ENCODE data around the gene PALD1.
A peak's percentile ranks its signal among the peaks of the same experiment; 100 is the strongest.

PALD1 gene

DNA sequence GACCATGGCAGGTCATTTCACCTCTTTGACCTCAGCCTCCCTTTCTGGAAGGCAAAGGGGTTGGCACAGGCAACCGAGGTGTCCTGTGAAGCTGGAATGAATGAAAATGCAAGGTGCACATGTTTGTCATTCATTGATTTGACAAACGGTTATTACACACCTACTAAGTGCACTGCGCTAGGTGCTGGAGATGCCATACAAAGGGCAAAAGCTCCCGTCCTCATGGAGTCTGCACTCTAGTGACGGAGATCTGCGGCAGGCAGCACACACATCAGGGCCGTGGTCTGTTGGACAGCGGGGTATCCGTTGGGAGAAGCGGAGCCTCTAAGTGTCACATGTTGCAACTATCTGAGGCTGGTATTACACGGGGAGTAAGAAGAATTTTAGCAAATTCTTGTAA, 79.7 kb downstream of the PALD1 start:
- DNase-seq = no peak

DNA sequence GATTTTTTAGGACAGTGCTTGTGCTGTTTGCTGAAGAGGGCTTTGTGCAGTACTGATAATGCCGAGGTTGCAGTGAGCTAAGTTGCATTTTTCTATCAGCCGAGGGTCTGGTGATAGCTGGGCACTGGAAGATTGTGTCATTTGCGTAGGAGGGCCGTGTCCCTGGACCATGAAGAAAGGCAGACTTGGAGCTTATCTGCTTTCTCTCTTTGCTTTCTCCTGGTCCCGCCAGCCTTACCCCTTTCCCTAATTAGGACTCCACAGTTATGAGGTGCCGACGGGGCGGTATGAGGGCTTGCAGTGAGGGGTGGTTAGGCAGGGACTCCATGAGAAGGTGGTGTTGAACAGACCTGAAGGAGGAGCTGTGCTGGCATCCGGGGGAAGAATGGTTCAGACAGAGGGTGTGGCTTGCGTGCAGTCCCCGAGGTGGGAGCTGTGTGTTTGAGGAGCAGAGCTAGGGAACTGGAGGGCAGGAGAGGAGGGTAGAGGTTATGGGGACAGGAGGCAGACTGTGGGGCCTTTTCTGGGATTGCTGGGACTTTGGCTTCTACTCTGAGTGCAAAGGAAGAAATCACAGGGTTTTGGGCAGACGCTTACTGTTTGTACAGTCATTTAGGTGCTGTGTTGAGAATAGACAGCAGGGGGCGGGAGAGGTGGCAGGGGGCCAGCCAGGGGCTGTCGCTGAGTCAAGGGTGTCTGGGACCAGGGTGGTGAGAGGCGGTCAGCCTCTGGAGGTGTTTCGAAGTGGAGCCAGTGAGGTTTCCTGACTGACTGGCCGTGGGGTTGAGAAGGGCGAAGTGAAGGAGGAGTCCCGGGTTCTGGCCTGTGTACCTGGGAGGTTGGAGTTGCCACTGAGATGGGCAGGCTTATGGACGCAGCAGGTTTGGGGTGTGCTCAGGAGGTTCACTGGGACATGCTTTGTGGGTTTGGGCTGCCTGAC, 80.6 kb downstream of the PALD1 start:
- DNase-seq = peak; percentile 50

DNA sequence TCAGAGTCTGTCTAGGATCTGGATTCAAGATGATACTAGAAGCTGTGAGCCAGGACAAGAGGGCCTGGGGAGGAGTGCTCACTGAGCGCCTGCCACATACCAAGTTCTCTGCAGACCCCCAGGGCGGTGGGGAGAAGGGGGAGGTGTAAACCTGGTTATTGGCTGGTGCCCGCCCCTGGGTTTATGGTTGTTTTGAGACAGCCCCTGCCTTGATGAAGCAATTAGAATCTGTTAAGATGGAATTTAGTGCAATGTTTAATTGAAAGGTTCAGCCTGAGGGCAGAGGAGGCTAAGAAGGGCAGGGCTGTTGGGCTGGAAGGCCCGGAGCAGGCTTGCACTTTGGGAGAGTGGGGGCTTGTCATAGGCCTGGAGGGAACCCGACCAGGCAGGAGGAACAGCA, 81.3 kb downstream of the PALD1 start:
- DNase-seq = no peak

DNA sequence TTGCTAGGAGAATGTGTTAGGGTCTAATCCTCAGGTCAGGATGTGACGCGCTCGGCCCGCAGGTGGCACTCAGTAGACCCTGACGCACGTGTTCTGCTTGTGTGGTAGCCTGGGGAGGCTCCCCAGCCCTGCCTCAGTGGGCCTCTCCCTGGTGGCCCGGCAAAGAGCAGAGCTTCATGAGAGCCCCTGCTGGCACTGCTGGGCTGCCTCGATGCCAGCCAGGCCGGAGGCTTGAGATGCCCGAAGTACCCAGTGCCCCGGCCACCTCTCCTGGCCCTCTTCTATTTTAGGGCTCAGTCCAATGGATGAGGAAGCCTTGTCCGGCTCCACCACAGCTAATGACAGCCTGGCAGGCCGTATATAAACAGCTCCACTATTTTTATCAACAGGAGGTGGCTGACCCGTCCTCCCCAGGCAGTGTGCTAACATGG, 82.0 kb downstream of the PALD1 start:
- no peak for DNase-seq

DNA sequence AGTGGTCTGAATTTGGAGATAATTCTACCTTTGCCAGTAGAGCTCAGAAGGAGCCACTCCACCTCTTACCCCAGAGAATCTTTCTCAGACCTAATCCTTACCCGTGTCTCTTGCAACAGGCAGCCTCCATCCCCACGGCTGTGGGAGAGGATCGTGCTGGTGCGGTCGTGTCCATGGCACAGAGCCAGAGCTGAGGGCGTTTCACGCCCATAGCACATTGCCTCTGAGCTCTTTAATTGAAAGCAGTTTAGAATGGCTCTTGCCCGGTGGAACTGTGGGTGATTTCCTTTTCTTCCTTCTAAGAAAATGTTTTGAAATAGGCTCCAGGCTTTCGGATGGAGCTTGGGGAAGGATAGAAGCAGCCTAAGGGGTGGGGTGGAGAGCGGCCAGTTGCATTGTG, 82.5 kb downstream of the PALD1 start:
- peak; percentile 65 for DNase-seq

DNA sequence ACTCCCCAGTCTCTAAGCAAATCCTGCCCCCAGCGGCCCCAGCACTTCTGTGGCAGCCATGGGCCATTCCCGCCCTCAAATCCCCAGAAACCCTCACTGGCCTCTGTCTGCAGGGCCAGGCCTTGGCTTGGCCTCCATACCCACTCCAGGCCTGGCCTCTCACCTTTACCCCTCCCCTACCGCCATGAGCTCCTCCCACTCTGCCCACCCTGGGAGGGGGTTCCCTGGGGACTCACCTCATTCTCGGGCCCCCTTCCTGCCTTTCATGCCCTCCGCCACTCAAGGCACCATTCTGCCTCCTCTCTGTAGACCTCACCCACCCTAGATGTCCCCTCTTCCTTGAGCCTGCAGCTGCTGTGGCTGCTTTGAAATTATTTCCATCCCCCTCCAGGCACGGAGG, 83.0 kb downstream of the PALD1 start:
- no peak for DNase-seq

DNA sequence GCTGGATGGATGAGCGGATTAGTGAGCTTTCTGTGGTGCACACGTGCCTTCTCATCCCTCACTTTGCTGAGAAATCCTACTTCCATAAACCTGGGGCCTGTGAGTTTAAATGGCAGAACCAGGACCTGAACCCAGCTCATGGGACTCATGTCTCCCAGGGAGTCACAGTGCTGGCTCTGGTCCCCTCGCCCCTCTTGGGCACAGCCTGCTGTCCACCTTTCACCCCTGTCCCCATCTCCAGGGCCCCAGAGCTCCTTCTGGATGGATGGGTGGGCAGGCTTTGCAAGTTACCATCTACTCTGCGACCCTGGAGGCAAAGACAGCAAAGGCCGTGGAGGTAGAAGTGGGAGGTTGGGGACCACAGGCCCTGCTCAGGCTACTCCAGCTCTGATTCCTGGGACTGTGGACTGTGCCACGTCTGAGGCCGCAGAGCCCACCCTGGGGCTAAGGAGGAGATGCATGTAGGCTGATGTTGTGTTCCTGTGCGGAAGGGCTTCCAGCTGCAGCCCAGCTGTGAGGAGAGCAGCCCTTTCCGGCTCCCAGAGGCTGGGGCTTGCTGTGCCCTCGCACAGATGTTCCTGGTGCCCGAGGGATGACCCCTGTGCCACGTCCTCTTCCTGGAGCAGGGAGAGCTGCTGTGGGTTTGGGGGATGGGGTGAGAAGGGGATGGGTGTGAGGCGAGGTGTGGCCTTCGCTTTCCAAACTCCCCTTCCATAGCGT, 83.6 kb downstream of the PALD1 start:
- DNase-seq = peak; percentile 42

DNA sequence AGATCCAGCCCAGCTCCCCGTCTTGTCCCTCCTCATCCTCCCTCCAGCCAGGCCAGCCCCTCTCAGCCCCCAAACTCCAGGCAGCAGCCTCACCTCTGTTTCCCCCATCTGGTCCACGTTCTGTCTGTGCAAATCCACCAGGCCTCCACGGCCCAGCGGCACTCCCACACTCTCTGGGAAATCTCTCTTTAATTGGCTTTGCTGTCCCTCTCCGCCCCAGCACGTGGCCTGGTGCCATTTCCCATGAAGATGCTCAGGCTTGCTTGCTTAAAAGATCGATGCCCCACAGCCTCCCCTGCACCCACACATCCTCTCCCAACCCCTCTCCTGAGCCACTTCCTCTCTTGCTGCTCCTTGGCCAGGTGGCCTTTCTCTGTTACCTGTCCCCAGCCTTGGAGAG, 84.7 kb downstream of the PALD1 start:
- DNase-seq = no peak

DNA sequence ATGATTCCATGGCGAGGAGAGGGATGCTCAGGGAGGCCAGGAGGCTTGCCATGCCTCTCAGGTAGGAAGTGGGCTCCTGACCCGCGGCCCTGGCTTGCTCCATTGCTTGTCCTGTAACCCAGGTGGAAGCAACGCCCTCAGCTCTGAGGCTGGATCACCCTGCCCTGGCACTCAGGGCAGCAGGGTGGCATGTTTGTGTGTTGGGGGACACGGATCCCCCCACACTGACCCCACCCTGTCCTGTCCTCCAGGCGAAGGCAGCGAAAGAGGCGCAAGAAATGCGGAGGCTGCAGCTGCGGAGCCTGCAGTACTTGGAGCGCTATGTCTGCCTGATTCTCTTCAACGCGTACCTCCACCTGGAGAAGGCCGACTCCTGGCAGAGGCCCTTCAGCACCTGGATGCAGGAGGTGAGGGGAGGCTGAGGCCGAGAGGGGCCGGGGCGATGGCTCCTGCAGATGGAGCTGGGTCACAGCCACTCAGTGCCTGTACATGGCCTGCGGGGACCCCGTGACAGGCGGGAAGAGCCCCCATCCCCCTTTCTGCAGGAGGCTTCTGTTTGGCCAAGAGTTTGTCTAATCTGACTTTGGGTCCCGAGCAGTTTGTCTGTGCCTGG, 85.7 kb downstream of the PALD1 start:
- DNase-seq = no peak

DNA sequence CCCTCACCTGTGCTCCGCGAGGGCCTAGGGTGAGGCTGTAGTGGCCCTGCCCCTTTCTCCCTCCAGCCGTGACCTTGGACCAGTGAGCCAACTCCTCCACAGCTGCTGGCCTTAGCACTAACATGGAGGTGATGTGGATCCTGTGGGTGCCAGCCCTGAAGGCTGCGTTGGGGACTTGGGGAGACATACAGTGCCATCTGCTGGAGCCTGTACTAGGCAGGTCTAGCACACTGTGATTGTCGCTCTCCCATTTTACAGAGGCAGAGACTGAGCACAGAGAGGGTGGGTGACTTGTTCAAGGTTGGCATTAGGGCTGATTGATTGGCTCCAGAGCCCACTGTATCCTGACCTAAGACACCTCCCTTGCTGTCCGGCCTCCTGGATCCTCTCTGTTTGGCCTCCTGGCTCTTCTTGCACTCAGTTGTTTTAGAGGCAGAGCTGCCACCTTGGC, 86.4 kb downstream of the PALD1 start:
- DNase-seq = no peak

DNA sequence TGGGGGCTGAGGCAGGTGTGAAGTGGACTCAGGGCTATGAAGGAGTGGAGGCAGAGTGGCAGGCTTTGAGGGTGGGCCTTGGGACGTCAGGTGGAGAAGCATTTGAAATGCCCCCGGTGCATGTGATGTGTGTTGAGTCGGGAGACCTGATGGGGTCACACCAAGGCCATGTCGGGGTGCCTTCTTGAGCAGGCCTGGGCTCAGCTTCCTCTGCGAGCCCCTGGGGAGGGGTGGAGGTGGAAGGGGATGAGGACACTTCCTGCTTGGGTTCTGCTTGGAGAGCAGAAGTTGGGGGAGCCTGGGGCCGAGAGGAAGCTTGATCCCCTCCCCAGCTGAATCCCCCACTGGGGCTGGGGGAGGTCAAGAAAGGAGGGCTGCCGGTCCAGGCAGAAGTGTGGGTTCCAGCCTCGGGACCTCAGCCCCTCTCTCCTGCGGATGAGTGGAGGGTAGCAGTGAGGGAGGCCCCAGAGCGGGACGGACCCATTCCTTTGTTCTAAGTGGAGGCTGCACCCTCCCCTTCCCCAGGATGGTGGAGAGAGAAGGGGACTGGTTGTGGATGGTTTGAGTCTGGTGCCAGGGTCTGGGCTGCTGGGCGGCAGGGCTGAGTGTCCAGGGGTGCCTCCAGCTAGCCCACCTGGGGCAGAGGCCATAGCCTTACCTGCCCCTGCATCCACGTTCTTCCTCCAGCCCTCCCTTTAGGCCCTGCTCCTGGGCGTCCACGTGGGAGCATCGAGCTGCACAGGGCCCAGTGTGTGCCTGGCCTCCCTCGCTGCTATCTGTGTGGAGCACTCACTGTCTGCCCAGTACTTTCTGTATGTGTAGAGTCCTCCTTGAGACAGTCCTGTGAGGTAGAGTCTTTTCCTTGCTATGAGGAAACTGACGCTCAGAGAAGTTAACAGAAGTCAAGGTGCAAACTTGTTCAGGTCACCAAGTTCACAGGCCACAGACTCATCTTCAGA, 87.3 kb downstream of the PALD1 start:
- DNase-seq = no peak

DNA sequence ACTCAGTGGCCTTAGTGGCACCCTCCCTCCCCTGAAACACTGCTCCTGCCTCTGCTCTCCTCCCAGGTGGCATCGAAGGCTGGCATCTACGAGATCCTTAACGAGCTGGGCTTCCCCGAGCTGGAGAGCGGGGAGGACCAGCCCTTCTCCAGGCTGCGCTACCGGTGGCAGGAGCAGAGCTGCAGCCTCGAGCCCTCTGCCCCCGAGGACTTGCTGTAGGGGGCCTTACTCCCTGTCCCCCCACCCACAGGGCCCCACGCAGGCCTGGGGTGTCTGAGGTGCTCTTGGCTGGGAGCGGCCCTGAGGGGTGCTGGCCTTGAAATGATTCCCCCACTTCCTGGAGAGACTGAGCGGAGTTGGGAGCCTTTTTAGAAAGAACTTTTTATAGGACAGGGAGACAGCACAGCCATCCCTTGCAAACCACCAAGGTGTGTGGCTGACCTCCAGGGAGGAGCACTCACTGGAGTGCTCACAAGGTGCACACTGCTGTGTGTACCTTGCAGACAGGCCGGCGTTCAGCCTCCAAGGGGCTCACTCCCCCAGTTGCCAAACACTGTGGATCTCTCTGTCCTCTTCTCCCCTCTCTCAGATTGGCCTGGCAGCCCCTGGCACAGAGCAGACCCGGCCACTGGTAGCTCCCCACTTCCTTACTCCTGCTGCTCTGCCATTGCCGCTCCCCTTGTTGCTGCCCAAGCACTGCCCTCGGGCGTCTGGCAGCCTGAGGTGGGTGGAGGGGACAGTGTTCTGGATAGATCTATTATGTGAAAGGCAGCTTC, 88.1 kb downstream of the PALD1 start:
- no peak for DNase-seq

DNA sequence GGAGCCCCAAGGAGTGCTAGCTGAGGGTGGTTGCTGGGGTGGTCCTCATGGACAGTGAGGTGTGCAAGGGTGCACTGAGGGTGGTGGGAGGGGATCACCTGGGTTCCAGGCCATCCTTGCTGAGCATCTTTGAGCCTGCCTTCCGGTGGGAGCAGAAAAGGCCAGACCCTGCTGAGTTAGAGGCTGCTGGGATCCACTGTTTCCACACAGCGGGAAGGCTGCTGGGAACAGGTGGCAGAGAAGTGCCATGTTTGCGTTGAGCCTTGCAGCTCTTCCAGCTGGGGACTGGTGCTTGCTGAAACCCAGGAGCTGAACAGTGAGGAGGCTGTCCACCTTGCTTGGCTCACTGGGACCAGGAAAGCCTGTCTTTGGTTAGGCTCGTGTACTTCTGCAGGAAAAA, 89.0 kb downstream of the PALD1 start:
- no peak for DNase-seq

DNA sequence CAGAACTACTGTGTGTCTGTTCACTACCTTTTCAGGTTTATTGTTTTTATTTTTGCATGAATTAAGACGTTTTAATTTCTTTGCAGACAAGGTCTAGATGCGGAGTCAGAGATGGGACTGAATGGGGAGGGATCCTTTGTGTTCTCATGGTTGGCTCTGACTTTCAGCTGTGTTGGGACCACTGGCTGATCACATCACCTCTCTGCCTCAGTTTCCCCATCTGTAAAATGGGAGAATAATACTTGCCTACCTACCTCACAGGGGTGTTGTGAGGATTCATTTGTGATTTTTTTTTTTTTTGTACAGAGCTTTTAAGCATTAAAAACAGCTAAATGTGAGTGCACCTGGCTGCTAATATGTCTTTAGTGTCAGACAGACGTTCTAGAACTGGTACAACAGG, 89.5 kb downstream of the PALD1 start:
- no peak for DNase-seq

DNA sequence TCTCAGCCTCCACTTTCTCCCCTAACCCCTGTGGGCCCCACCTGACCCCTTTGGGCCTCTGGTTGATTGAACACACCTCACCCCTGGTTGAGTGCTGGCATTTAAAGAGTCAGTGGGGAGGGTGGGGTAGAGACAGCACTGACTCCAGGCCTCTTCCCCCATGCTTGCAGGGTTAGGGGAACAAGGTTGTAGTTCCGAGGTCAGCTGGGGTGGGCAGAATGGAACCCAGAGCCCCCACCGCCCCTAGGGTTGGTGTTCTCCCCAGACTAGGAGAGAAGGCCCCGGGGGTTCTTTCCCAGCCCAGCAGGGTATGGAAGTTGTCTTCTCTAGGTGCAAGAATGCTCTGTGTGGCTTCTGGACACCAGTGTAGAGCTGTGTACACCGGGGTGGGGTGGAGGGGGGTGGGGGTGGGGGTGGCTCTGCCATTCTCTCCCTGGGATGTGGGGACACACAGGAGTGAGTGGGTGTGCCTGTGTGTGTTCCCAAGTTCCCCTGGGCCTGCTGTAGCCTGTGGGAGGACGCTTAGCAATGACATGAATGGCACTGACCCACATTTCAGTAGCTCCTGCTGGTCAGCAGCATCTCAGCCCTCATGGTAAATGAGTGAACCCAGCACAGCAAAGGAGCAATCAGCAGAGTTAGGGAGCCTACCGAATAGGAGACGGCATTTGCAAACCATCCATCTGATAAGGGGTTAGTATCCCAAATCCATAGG, 90.4 kb downstream of the PALD1 start:
- no peak for DNase-seq

DNA sequence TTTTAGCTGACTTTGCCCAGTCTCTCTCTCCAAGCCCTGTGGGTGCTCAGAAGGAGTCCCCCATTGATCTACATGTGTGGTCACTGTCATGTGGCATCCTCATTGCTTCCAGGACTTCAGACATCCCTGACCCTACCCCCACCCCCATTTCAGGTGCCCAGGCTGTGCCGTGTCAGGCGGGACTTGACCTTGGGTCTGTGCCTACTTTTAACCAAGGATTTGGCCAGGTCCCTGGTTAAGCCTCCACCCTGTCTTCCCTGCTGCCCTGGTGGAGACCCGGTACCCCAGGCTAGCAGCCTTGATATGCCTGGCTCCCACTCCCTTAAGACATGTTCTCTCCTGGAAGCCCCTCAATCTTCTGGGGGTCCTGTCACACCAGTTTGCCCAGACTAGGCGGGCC, 92.7 kb downstream of the PALD1 start:
- no peak for DNase-seq

DNA sequence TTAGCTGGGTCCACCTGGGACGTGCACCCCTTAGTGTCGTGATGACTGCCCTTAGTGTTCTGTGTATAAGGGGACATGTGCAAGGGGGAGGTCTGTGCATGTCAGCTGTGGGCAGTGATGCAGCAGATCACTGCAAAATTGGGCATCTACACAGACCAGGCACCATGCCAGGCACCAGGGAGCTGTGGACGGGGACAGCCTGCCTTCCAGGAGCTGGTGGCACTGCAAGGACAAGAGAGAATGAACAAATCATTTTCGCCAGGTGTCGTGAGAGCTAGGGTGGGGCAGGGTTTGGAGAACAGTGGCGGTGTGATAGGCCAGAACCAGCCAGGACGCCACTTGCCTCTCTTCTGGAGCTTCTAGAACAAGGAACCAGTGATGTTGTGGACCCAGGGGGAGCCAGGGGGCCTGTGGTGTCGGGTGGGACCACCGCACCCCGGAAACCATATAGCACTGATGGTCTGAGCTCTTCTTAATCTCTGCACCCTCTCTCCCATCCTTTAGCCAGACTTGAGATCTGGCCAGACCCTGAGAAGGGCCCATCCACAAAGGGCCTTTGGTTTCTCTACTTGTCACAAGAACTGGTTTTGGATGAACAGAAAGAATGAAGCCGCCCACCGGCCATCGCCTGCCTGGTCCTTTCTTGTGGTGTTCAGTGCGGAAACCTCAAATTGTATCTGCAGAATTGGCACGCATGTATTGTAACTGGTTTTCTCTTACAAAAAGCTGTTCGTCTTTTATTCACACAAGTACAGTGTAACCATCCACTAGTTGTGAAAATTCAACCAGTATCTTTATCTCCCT, 93.3 kb downstream of the PALD1 start:
- DNase-seq = no peak

DNA sequence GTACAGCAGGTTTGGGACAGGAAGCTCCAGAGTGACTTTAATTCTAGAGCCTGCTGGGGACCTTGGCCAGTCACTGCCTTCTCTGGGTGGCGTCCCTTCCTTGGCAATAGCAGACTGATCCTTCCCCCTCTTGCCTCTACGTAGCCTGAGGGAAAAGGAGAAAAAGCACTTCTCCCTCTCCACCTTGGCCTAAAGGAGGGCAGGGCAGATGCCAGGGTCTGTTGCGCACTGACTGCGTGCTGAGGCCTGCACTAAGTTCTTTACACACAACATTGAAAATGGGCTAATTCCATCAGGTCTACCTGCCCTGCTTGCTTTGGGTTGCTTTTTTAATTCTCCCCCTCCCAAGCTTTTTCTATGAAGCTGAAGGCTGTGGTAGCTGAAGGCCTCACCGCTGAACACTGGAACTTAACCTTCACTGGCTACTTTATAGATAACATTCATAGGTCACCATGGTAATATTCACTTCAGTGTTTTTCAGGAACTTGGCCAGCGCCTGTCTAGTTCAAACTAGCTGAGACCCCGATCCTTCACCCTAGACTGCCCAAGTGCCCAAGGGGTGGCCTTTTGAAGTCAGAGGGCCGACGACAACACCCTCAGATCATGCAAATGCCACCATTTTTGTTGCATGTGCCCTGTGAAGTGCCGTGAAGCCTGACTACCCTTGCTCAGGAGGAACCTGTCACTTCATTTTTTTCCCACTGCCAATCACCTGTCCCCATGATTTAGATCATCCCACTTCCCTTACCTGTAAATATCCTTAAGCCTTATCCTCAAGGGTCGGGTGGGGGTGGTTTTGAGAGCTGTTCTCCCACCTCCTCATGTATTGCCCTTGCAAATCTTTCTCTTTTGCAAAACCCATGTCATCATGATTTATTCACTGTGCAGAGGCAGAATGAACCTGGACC, 95.3 kb downstream of the PALD1 start:
- DNase-seq = no peak

DNA sequence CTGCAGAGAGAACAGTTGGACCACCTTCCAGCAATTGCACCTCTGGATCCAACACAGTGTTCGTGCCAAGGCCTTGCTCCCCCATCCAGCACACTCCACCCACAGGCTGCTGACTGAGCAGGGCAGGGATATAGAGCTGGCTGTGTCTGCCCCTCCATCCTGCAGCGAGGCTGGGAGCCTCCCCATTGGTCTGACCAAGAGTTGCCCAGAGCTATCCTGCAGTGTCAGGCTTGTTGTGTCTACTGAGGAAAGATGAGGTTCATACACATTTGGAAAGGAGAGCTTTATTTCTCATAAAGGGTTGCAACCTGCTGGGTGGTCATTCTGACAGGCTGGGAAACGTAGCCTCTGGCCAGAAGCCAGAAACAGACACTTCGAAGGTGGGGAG, 96.9 kb downstream of the PALD1 start:
- DNase-seq = no peak

Data from fibroblast of skin of scalp (primary cell).